PFSK-1 (cell line): ENCODE measurements around the gene BAK1.

ENCODE experiments used
- FOXP2 ChIP-seq: optimal IDR thresholded peaks from 2 replicates; pipeline ENCODE3; 2011; ENCODE audit warnings: borderline replicate concordance, control low read depth, inconsistent platforms; ENCODE audit not compliant: insufficient read depth; ENCODE audit errors: extremely low read length, extremely low read depth
- POLR2AphosphoS5 ChIP-seq: IDR thresholded peaks from 2 replicates; pipeline ENCODE4 v1.6.1; 2012; ENCODE audit warnings: low read depth, mild to moderate bottlenecking, control low read depth, low read length, moderate library complexity
- SIN3A ChIP-seq: IDR thresholded peaks from 2 replicates; pipeline ENCODE4 v1.6.1; 2012; ENCODE audit warnings: mild to moderate bottlenecking, low read length, moderate library complexity, borderline replicate concordance; ENCODE audit not compliant: insufficient read depth
- TAF1 ChIP-seq: IDR thresholded peaks from 2 replicates; pipeline ENCODE4 v1.6.1; 2012; ENCODE audit warnings: low read length, control low read depth, borderline replicate concordance; ENCODE audit not compliant: insufficient read depth
- TF ChIP-seq, protein P1 (sequence below), 2 experiments: IDR thresholded peaks; 2 replicates each; pipeline versions ENCODE4 v1.6.1 to v1.8.0; 2011 to 2012; ENCODE audit warnings: low read depth in 2 of 2, low read length in 2 of 2, control low read depth in 1 of 2, inconsistent platforms in 1 of 2, mild to moderate bottlenecking in 1 of 2, moderate library complexity in 1 of 2; ENCODE audit not compliant: insufficient read depth in 1 of 2

BAK1 gene

DNA sequence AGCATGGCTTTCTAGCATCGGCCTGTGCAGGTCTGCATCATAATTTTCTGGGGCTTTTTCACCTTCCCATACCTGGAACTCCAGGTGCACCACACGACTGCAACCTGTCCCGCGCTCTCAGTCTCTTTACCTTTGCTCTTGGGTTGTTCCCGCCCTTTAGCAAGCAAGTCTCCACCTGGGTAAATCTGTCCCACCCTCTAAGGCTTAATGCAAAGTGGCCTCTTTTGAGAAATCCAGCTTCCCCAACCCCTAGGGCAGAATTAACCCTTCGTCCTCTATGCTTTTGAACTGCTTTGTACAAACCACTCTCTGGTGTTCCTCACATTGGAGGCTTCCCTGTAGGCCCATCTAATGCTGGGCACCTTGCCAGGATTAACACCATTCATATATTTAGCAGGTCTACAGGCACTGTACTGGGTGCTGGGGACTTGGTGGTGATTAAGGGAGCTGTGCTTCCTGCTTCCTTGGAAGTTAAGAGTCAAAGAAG lies 43.9 kb upstream of the BAK1 start:
- TF ChIP-seq POLR2AphosphoS5 (no peak), TAF1 (no peak), FOXP2 (no peak), SIN3A (no peak)
- TF ChIP-seq, protein P1, sequence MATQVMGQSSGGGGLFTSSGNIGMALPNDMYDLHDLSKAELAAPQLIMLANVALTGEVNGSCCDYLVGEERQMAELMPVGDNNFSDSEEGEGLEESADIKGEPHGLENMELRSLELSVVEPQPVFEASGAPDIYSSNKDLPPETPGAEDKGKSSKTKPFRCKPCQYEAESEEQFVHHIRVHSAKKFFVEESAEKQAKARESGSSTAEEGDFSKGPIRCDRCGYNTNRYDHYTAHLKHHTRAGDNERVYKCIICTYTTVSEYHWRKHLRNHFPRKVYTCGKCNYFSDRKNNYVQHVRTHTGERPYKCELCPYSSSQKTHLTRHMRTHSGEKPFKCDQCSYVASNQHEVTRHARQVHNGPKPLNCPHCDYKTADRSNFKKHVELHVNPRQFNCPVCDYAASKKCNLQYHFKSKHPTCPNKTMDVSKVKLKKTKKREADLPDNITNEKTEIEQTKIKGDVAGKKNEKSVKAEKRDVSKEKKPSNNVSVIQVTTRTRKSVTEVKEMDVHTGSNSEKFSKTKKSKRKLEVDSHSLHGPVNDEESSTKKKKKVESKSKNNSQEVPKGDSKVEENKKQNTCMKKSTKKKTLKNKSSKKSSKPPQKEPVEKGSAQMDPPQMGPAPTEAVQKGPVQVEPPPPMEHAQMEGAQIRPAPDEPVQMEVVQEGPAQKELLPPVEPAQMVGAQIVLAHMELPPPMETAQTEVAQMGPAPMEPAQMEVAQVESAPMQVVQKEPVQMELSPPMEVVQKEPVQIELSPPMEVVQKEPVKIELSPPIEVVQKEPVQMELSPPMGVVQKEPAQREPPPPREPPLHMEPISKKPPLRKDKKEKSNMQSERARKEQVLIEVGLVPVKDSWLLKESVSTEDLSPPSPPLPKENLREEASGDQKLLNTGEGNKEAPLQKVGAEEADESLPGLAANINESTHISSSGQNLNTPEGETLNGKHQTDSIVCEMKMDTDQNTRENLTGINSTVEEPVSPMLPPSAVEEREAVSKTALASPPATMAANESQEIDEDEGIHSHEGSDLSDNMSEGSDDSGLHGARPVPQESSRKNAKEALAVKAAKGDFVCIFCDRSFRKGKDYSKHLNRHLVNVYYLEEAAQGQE (IDR thresholded peaks at IDR 0.05; ENCODE audit: insufficient read depth in 1 of 2, low read depth in 2 of 2, low read length in 2 of 2), result no peak

DNA sequence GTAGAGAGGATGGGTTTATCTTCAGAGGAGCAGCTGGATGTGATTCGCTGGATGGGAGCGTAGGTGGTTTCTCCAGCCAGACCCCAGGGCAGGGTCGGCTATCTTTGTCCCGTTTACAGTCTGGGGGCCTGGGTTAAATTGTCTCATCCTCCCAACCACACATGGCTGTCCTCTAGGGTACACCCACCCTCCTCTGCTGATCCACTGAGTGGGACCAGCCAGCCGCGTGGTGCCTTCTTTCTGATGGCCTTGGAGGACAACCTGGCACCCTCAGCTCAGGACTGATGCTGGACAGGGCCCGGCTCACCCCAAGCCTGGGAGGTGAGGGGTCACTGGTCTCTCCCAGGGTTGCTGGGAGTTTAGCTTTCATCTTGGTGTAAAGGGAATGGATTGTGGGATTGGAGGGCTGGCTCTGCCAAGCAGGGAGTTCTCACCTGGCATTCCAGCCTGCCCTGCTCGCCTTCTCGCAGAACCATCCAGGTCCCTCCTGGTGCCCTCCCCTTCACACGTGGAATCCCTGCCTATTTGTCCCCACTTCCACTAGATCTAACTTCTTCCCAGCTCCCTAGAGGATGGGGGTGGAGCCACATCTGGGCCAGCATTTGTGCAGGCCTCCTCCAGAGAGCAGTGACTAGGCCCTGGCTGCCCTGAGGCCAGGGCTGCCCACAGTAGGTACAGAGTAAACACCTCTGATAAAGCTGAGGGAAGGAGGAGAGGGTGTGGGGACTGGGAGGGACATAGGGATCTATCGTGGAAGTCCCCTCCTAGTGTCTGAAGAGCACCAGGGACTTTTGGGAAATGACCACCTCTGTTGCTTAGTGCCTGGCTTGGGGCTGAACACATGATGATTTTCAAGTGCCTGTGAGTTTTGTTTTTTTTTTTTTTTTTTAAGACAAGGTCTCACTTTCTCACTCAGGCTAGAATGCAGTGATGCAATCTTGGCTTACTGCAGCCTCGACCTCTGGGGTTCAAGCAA lies 42.7 kb upstream of the BAK1 start:
- no peak for TF ChIP-seq FOXP2
- TF ChIP-seq TAF1, result no peak
- TF ChIP-seq, protein P1 (IDR thresholded peaks at IDR 0.05; ENCODE audit: insufficient read depth in 1 of 2, low read depth in 2 of 2, low read length in 2 of 2), result no peak
- no peak for TF ChIP-seq SIN3A
- no peak for TF ChIP-seq POLR2AphosphoS5

DNA sequence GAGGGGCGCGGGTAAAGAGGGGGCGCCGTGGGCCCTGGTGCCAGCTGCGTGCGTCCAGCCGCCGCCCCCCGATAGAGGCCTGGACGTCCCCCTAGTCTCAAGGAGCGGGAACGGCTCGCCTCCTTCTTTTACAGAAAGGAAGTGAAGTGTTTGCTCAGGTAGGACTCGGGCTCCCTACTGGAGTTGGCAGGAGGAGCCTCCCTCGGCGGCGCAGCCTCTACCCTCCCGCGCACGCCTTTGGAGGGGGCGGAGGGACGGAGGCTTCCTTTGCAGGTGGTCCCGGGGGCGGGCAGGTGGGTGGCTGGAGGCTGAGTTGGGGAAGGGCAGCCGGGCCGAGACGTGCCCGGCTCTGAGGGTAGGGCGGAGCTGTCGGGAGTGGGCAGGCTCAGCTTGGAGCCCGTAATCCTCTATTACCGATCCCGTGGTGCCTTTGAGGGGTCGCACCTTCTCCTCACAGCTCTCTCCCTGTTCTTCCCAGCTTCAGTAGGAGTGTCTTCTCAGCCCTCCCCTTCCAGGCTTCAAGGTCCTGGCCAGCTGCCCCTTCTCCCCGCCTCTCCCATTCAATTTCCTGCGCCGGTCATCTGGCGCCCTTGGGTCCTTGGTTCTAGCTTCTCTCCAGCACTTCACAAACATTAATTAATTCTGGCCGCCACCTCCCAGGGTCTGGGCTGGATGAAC lies 41.8 kb upstream of the BAK1 start:
- TF ChIP-seq, protein P1 (IDR thresholded peaks at IDR 0.05; ENCODE audit: insufficient read depth in 1 of 2, low read depth in 2 of 2, low read length in 2 of 2), result no peak
- TF ChIP-seq POLR2AphosphoS5, result no peak
- TF ChIP-seq FOXP2, result no peak
- TF ChIP-seq TAF1, result no peak
- TF ChIP-seq SIN3A, result no peak

DNA sequence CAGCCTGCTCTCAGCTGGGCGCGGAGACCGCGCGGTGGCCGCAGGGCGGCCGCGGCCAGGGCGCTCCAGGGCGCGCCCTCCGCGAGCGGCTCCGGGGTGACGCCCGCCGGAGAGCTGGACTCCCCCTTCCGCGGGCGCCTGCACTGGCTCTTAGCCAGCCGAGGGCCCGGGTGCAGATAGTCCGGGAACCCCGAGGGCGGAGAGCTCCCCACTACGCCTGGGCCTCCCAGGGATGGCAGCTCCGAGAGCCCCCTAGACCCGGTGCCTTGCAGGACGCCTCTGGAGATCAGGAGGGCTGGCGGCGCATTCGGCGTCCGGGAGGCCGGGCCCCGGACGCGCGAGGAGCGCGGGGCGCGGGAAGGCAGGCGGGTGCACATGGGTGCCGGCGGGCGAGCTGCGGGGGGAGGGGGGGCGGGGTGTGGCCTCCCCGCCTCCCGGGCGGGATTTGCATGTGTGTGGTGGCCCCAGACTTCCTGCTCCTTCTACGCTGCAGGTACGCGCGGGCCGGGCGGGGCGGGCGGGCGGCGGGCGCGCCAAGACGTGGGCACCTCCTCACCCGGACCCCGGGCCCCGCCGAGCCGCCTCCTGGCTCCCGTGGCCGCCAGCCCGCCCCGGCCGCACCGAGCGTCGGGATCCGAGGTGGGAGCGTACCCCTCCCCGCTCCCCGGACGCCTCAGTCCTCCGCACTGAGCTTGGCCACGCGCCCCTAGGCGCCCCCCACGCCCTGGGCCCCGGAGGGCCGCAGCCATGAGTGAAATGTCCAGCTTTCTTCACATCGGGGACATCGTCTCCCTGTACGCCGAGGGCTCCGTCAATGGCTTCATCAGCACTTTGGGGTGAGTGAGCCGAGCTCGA lies 41.0 kb upstream of the BAK1 start, which contains the start of gene ITPR3:
Gene ITPR3 (plus strand): TSS at position 467 of the 855 bp plus-strand sequence. CDS start 281 bp downstream, at position 748.
- TF ChIP-seq TAF1 (no peak), POLR2AphosphoS5 (no peak), SIN3A (no peak), FOXP2 (no peak)
- TF ChIP-seq, protein P1 (IDR thresholded peaks at IDR 0.05; ENCODE audit: insufficient read depth in 1 of 2, low read depth in 2 of 2, low read length in 2 of 2), result no peak
